Endothelial cell of umbilical vein (primary cell): Measurements from ENCODE around the gene GPR160. TPM values are rescaled to one million over a fixed set of nuclear protein-coding genes. Genes with fewer than 3 reads are reported as not detected.

ENCODE experiments used
- BruUV-seq: library from RNA; stranded (reverse); fragments of 400-500 nt; replicated peaks from 2 replicates; lab custom pipeline; 2021; lab: Mats Ljungman, UMichigan
- CTCF ChIA-PET: fragments of 300-600, 350-600 bp; sonication (Branson Sonifier 250); formaldehyde crosslinking; loops from one replicate; lab custom pipeline; 2021; ENCODE audit warnings: antibody characterized with exemption, inconsistent platforms; lab: Charles Lee
- POLR2A ChIA-PET: fragments of 300-600, 350-600 bp; sonication (Branson Sonifier 250); formaldehyde crosslinking; loops from one replicate; lab custom pipeline; 2021; ENCODE audit warnings: antibody characterized with exemption, inconsistent platforms; lab: Charles Lee
- DNase-seq: peaks from one replicate; pipeline ENCODE4 v3.0.0-alpha.2; 2011; ENCODE audit warnings: low read depth, low spot score
- FAIRE-seq: peaks from 2 replicates; lab custom pipeline; 2011; peaks lifted over from hg19 to GRCh38; lab: Jason Lieb, UNC
- H2AFZ ChIP-seq: 2 replicates; pipeline ENCODE4 v1.6.0; 2012; ENCODE audit warnings: low read depth, low read length, control low read depth, inconsistent platforms
- H3K27ac ChIP-seq: 2 replicates; pipeline ENCODE4 v1.5.1; 2011; ENCODE audit warnings: low read depth, mild to moderate bottlenecking, control low read depth, low read length, moderate library complexity; ENCODE audit not compliant: insufficient read depth
- H3K27me3 ChIP-seq, 2 experiments: 2 replicates each; pipeline versions ENCODE4 v1.6.0 to v1.6.1; 2011; ENCODE audit warnings: low read length in 2 of 2, mixed read lengths in 1 of 2; ENCODE audit not compliant: control insufficient read depth in 2 of 2, insufficient read depth in 2 of 2
- H3K36me3 ChIP-seq, 2 experiments: 2 replicates in 1 of 2; 3 replicates in 1 of 2; pipeline ENCODE4 v1.5.1; 2011; ENCODE audit warnings: low read length in 2 of 2, mild to moderate bottlenecking in 1 of 2, moderate library complexity in 1 of 2; ENCODE audit not compliant: control insufficient read depth in 2 of 2, insufficient read depth in 2 of 2; ENCODE audit errors: extremely low read depth in 1 of 2
- H3K4me1 ChIP-seq: 3 replicates; pipeline ENCODE4 v1.5.1; 2011; ENCODE audit warnings: mild to moderate bottlenecking, low read length; ENCODE audit not compliant: control insufficient read depth, insufficient read depth; ENCODE audit errors: extremely low read depth
- H3K4me2 ChIP-seq: 2 replicates; pipeline ENCODE4 v1.6.1; 2011; ENCODE audit warnings: low read length, control low read depth, mixed read lengths; ENCODE audit not compliant: insufficient read depth
- H3K4me3 ChIP-seq, 3 experiments: fragments of 200-600 bp in 1 of 3; sonication (generic), shearing (Covaris generic) in 1 of 3; replicated peaks in 1 of 3; 2 replicates each; pipeline ENCODE4 v1.5.1; 2011 to 2016; ENCODE audit warnings: control low read depth in 3 of 3, low read length in 3 of 3, mild to moderate bottlenecking in 2 of 3, inconsistent platforms in 1 of 3, low read depth in 1 of 3, moderate library complexity in 1 of 3; ENCODE audit not compliant: insufficient read depth in 1 of 3
- H3K79me2 ChIP-seq: 2 replicates; pipeline ENCODE4 v1.6.0; 2012; ENCODE audit warnings: low read length, inconsistent platforms; ENCODE audit not compliant: control insufficient read depth, insufficient read depth
- H3K9ac ChIP-seq: replicated peaks from 2 replicates; pipeline ENCODE3; 2011; ENCODE audit warnings: low read length, control low read depth; ENCODE audit not compliant: insufficient read depth; ENCODE audit errors: extremely low read depth
- H3K9me1 ChIP-seq: replicated peaks from 3 replicates; pipeline ENCODE4 v1.6.0; 2011; ENCODE audit warnings: mild to moderate bottlenecking, low read length; ENCODE audit not compliant: control insufficient read depth, insufficient read depth; ENCODE audit errors: extremely low read depth
- H3K9me3 ChIP-seq: replicated peaks from 2 replicates; pipeline ENCODE4 v1.5.1; 2012; ENCODE audit warnings: low read length, inconsistent platforms; ENCODE audit not compliant: control insufficient read depth, insufficient read depth
- H4K20me1 ChIP-seq: replicated peaks from 2 replicates; pipeline ENCODE3; 2011; ENCODE audit warnings: mild to moderate bottlenecking, low read length; ENCODE audit not compliant: control insufficient read depth, insufficient read depth; ENCODE audit errors: extremely low read depth
- EZH2 ChIP-seq: IDR thresholded peaks from 2 replicates; pipeline ENCODE4 v1.6.1; 2012; ENCODE audit warnings: borderline replicate concordance, low read depth, mild to moderate bottlenecking, moderate library complexity, low read length, inconsistent platforms; ENCODE audit not compliant: severe bottlenecking
- FOS ChIP-seq: IDR thresholded peaks from 2 replicates; pipeline ENCODE4 v1.6.1; 2011; ENCODE audit warnings: mild to moderate bottlenecking, low read length, moderate library complexity, borderline replicate concordance; ENCODE audit not compliant: insufficient read depth
- GATA2 ChIP-seq: IDR thresholded peaks from 2 replicates; pipeline ENCODE4 v1.7.0; 2011; ENCODE audit warnings: low read depth, mild to moderate bottlenecking, moderate library complexity, mixed read lengths, low read length; ENCODE audit not compliant: insufficient read length, insufficient read depth
- MYC ChIP-seq: IDR thresholded peaks from one replicate; pipeline ENCODE4 v1.6.1; 2011; ENCODE audit warnings: mild to moderate bottlenecking, low read depth, low read length
- POLR2A ChIP-seq: IDR thresholded peaks from 2 replicates; pipeline ENCODE4 v1.6.1; 2012; ENCODE audit warnings: low read depth, mild to moderate bottlenecking, control low read depth, low read length
- POLR2AphosphoS5 ChIP-seq: IDR thresholded peaks from 2 replicates; pipeline ENCODE4 v1.6.1; 2012; ENCODE audit warnings: low read depth, mild to moderate bottlenecking, control low read depth, low read length, moderate library complexity; ENCODE audit not compliant: insufficient read depth
- dilution Hi-C: fragments of 300-500 bp; cut with MboI; formaldehyde crosslinking; loops from one replicate; pipeline ENCODE4 v1.15.0; 2019; ENCODE audit warnings: low sequenced_read_pairs; ENCODE audit not compliant: extremely low pct_ligation_motif_present
- intact Hi-C: fragments of 100-400 bp; cut with micrococcal nuclease; formaldehyde crosslinking; loops from one replicate; pipeline ENCODE4 v1.10.0; 2022
- polyA plus RNA-seq, 4 experiments: library from polyadenylated mRNA; depleted of rRNA in 3 of 4; stranded (reverse) in 3 of 4; unstranded in 1 of 4; fragments of >200 nt; gene quantifications; 2 replicates each; pipeline versions ENCODE4 v1.2.1 to v1.2.3, GENCODE V29; 2011 to 2012; ENCODE audit warnings: missing spikeins in 1 of 4
- total RNA-seq: library from RNA; stranded (reverse); gene quantifications from 2 replicates; pipeline ENCODE4 v1.2.3, GENCODE V29; 2021
- TF ChIP-seq, protein P1 (sequence below), 2 donors: IDR thresholded peaks; 1 replicate in 1 of 2; 2 replicates in 1 of 2; pipeline ENCODE4 v1.5.1; 2011; ENCODE audit warnings: low read length in 2 of 2, mild to moderate bottlenecking in 2 of 2, moderate library complexity in 2 of 2, control low read depth in 1 of 2, inconsistent platforms in 1 of 2, low read depth in 1 of 2; ENCODE audit not compliant: insufficient read depth in 1 of 2; ENCODE audit errors: extremely low read depth in 1 of 2
- TF ChIP-seq, protein P2 (sequence below): IDR thresholded peaks from 2 replicates; pipeline ENCODE4 v1.6.1; 2011; ENCODE audit not compliant: insufficient read depth, insufficient read length

GPR160 gene
- total and polyA plus RNA-seq, 2 donors (not counting 3 experiments of a cell fraction or from before 2014, with no cell fraction given), result 0.39 to 1.3 TPM

DNA sequence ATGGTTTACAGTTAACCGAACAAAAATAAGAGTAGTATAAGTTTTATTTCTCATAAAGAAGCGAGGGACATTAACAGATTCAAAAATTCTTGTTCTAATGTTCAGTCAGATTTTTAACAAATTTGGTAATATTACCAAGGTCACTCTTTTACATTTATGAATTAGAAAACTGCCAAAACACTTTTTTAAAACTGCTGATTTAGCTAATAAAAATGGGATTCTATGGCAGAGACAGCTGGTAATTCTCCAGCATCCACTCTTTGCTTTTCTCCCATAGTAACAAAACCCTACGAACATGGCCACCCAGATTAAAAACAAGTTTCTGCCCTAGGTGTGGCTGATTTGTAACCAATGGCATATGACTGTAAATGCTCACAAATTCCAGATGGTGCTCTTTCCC, 71.2 kb downstream of the GPR160 start:
- intact Hi-C loops, result no loop called here
- TF ChIP-seq POLR2AphosphoS5, result no peak
- no peak for TF ChIP-seq MYC
- TF ChIP-seq, protein P1, sequence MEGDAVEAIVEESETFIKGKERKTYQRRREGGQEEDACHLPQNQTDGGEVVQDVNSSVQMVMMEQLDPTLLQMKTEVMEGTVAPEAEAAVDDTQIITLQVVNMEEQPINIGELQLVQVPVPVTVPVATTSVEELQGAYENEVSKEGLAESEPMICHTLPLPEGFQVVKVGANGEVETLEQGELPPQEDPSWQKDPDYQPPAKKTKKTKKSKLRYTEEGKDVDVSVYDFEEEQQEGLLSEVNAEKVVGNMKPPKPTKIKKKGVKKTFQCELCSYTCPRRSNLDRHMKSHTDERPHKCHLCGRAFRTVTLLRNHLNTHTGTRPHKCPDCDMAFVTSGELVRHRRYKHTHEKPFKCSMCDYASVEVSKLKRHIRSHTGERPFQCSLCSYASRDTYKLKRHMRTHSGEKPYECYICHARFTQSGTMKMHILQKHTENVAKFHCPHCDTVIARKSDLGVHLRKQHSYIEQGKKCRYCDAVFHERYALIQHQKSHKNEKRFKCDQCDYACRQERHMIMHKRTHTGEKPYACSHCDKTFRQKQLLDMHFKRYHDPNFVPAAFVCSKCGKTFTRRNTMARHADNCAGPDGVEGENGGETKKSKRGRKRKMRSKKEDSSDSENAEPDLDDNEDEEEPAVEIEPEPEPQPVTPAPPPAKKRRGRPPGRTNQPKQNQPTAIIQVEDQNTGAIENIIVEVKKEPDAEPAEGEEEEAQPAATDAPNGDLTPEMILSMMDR (IDR thresholded peaks at IDR 0.05; ENCODE audit: extremely low read depth in 1 of 2, insufficient read depth in 1 of 2, low read depth in 1 of 2, low read length in 2 of 2), result no peak
- no peak for TF ChIP-seq FOS
- BruUV-seq, result no TSS peak
- Histone ChIP-seq H3K9ac (no peak overlapping the region), H4K20me1 (no peaks in the 10 kb centered on the region), H3K79me2 (peaks cover 3% of the 10 kb centered on the region), H3K9me3 (no peaks in the 10 kb centered on the region), H3K4me1 (peaks cover 10% of the 10 kb centered on the region), H3K27ac (no peak overlapping the region), H3K9me1 (no peaks in the 10 kb centered on the region), H3K4me2 (no peak overlapping the region), H3K4me3 (no peak overlapping the region), H3K36me3 (peaks cover 0 to 12% of the 10 kb centered on the region in 2 experiments), H3K27me3 (no peaks in the 10 kb centered on the region), H2AFZ (no peak overlapping the region)
- CTCF ChIA-PET, result no interaction called here
- no peak for DNase-seq
- dilution Hi-C loops, result no loop called here
- POLR2A ChIA-PET, result no interaction called here
- FAIRE-seq, result no peak

DNA sequence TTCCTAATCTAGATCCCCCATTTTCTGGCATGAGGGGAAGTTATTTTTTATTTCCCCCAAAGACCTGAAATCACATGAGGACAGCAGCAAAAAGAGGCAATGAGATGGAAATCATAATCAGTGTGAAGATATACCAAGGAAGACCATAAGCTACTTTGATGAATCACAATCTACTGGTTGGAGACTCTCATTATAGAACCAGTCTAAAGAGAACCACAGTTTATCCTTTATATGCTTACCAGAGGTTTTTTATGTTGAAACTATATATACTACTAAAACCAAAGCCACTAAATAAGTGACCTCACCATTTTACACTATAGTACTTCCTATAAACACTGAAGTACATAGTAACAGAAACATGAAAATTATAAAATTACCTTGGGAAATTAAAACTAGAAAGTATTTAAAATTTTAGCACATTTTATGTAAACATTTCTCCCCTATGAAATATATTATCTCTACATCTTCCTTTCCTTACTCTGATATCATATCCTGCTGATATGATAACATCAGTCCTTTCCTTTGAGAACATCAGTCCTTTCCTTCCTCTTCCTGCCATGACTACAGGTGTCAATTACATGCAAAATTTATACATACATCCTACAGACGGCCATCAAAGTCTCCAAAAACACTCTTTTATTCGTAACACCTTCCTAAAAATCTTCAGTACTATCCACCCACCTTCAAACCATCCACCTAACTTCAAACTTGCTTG, 71.9 kb downstream of the GPR160 start:
- intact Hi-C loops, result no loop called here
- Histone ChIP-seq H3K36me3 (peaks cover 0 to 15% of the 10 kb centered on the region in 2 experiments), H3K9me3 (no peaks in the 10 kb centered on the region), H3K4me2 (peak overlapping the region; percentile 4), H3K9me1 (no peaks in the 10 kb centered on the region), H3K4me3 (no peak overlapping the region), H3K4me1 (peaks cover 10% of the 10 kb centered on the region), H4K20me1 (no peaks in the 10 kb centered on the region), H3K27ac (no peak overlapping the region), H3K9ac (no peak overlapping the region), H3K79me2 (peaks cover 3% of the 10 kb centered on the region), H3K27me3 (no peaks in the 10 kb centered on the region), H2AFZ (no peak overlapping the region)
- dilution Hi-C loops, result no loop called here
- no peak for DNase-seq
- POLR2A ChIA-PET, result no interaction called here
- no TSS peak for BruUV-seq
- CTCF ChIA-PET, result no interaction called here
- no peak for FAIRE-seq
- no peak for TF ChIP-seq MYC
- peak; percentile 56 for TF ChIP-seq GATA2
- no peak for TF ChIP-seq POLR2AphosphoS5
- TF ChIP-seq, protein P1 (IDR thresholded peaks at IDR 0.05; ENCODE audit: extremely low read depth in 1 of 2, insufficient read depth in 1 of 2, low read depth in 1 of 2, low read length in 2 of 2), result no peak
- TF ChIP-seq POLR2A, result no peak
- TF ChIP-seq FOS, result no peak
- TF ChIP-seq, protein P2, sequence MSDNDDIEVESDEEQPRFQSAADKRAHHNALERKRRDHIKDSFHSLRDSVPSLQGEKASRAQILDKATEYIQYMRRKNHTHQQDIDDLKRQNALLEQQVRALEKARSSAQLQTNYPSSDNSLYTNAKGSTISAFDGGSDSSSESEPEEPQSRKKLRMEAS, result no peak
- no peak for TF ChIP-seq EZH2
